Amniotic epithelial cell (primary cell): ENCODE measurements around the gene GRAMD4.
A peak's percentile ranks its signal among the peaks of the same experiment; 100 is the strongest.

Experiments used
- DNase-seq: peaks from one replicate; pipeline ENCODE4 v3.0.0-alpha.2; 2010; ENCODE audit warnings: low read depth

GRAMD4 gene

GRCh38 chr22:46596819-46597218 lies 23.4 kb upstream of the GRAMD4 start:
- no peak for DNase-seq

DNA sequence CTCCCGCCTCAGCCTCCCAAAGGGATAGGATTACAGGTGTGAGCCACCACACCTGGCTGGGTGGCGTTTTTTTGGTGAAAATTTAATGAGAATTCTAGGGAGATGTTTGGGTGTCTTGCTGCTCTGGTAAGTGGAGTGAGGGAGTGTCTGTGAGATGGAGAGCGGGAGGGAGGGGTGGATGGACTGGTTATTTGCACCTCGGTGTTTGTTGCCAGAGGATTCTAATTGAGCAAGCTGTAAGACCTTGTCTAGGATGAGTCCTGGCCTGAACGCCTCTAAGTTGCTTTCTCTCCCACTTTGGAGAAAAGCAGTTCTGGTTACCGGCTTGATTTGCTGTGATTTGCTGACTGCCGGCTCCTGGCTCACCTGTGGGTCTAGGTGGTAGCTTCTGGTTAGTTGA lies 22.0 kb upstream of the GRAMD4 start:
- no peak for DNase-seq

GRCh38 chr22:46598737-46599424 lies 21.3 kb upstream of the GRAMD4 start:
- DNase-seq, result peak; percentile 64

DNA sequence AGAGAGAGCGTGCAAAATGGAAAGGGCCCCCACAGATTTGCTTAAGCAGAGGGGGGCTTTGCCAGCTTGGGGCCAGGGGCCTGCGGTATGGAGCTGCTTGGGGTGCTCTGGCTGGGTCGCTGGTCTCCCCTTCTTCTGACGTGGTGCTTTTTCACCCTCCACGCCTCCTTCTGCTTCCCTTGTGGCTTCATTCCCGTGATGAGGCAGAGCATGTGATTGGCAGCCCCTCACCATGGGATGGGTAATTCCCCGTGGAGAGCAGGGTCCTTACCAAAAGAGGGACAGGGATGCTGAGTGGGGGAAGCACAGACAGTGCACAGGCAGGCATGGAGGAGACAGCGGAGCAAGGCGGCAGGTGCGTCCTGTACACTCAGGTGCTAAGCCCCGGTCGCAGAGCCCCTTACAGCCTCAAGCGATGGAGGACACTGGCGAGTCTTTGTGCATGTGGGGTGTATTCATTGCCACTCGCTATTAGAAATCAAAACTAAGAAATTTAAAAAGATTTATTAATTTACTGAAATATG lies 19.9 kb upstream of the GRAMD4 start:
- DNase-seq, result no peak

- no peak for DNase-seq
Measured at GRCh38 chr22:46602025-46602424, 18.2 kb upstream of the GRAMD4 start.

GRCh38 chr22:46604306-46604690 lies 15.9 kb upstream of the GRAMD4 start:
- no peak for DNase-seq

GRCh38 chr22:46605117-46605516 lies 15.1 kb upstream of the GRAMD4 start:
- DNase-seq, result no peak

DNA sequence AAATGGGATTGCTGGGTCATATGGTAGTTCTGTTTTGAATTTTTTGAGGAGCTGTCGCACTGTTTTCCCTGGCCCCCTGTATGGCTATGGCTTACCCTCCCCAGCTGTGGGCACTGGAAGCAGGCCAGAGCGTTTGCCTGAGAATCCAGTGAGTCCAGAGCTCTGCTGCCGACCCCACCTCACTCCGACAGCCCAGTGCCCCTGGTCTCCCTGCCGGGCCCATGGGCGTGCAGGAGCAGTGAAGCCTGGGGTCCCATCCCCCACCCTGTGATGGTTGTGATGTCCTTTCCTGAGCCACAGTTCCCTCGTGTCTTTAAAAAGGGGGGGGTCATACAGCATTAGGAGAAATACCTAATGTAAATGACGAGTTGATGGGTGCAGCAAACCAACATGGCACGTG lies 13.3 kb upstream of the GRAMD4 start:
- no peak for DNase-seq

DNA sequence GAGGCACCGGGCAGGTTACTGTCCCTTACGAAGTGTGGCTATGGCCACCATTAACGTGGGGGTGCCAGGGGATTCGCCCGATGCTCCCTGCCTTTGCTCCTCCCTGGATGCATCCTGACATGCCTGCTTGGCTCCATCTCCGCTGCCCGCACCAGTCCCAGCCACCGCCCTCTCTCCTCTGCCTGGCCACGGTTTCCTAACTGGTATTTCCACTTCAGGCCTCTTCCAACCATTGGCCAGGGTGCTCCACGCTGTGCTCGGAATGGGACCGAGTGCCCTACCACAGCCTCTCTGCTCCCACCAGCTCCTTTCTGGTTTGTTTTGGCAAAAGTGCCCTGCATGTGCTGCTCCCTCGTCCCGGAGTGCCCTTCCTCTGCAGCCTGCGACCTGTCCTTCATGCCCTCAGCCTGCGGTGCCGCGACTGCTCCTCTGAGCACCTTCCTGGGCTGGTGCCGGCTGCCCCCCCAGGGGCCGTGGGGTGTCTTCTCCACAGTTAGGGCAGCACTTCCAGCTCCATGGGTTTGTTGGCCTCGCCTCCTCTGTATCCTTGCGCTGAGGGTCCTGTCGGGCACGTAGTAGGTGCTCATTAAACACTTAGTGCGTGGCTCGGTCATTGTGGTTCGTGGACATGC lies 12.6 kb upstream of the GRAMD4 start:
- no peak for DNase-seq

DNA sequence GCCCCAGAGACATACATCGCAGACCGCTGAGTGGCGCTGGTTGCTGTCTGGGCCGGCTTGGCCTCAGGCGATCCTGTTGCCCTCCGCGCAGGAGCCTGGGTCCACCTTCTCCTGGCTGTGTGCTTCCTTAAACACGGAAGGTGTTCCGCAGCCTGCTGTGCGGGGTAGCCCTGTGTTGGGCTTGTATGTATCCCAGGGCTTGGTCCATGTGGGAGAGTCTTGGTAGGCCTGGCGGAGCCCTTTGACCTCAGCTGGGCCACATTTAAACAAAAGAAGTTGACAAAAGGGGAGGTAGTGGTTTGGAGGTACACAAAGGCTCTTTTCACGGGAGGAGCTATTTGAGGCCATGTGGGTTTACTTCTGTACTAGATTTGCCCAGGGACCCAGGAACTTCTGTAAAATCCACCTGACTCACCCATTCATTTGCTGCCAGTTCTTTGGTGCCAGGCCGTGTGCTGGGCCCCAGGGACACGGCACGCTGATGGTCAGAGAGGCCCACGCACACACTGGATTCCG lies 11.0 kb upstream of the GRAMD4 start:
- no peak for DNase-seq

DNA sequence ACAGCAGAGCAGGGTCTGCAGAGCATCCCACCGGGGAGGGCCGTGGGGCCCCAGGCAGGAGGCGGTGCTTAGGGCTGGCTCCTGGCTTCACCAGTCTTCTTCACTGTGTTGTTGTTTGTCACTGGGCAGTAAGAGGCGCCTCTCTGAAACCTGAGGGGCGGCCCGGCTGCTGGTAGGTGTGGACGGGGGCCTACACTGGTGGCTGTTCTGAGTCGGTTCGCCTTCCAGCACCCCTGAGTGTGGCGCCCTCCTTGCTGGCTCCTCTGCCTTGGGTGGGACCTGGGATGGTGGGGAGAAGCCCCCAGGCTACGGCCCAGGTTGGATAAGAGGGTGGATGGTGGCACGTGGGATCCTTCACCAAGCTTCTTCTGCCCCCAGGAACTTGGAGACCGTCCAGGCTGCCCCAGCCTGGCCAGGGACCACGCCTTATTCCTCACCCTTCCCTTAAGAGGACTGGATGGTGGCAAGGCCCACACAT lies 10.4 kb upstream of the GRAMD4 start:
- DNase-seq, result no peak

DNA sequence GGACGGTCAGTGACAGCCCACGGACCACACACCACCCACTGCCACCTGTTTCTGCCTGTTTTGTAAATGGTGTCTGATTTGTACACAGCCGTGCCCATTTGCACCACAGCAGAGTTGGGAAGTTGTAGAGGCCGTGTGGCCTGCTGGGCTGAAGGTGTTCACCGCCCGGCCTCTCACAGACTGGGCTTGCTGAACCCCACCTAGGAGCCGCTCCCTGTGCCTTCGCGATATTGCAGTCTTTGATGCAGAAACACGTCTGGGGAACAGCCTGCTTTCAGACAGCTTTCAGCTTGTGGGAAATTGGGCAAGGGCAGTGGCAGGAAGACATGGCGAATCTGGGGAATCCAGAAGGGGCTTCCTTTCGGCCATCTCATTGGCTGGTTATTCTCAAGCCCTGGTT lies 9.8 kb upstream of the GRAMD4 start:
- no peak for DNase-seq

GRCh38 chr22:46611189-46611588 lies 9.0 kb upstream of the GRAMD4 start:
- DNase-seq, result no peak

GRCh38 chr22:46612341-46612903 lies 7.8 kb upstream of the GRAMD4 start:
- no peak for DNase-seq

DNA sequence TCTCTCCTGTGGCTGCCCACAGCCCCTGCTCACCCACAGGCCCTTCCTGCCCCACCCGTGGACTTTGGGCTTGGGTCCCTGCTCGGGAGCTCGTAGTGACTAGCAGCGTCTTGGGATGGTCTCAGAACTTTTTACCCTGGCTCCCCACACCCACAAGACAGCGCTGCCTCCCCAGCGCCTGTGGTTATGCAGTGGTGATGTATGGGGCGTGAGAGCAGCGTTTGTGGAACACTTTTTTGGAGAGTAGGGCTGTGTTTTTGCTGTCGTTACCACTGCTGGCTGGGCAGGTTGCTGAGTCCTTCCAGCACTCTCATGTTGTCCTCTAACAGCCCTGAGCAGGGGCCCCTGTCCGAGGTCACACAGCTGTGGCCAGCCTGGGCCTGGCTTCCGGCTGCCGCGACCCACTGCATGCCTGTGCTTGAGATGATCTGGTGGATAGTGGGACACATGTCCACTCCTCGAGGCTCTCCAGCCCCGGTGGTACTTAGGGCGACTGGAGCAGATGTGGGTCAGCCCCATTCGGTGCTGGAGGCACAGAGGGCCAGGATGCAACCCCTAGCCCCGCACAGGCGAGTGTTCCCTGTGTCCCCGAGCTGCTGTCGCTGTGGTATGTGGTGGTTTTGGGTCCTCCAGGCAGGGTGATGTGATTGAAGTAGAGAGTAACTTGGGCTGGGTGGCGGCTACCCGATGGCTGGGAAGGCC lies 7.1 kb upstream of the GRAMD4 start:
- DNase-seq, result no peak

- peak; percentile 19 for DNase-seq
Measured at GRCh38 chr22:46613606-46614021, 6.6 kb upstream of the GRAMD4 start.

DNA sequence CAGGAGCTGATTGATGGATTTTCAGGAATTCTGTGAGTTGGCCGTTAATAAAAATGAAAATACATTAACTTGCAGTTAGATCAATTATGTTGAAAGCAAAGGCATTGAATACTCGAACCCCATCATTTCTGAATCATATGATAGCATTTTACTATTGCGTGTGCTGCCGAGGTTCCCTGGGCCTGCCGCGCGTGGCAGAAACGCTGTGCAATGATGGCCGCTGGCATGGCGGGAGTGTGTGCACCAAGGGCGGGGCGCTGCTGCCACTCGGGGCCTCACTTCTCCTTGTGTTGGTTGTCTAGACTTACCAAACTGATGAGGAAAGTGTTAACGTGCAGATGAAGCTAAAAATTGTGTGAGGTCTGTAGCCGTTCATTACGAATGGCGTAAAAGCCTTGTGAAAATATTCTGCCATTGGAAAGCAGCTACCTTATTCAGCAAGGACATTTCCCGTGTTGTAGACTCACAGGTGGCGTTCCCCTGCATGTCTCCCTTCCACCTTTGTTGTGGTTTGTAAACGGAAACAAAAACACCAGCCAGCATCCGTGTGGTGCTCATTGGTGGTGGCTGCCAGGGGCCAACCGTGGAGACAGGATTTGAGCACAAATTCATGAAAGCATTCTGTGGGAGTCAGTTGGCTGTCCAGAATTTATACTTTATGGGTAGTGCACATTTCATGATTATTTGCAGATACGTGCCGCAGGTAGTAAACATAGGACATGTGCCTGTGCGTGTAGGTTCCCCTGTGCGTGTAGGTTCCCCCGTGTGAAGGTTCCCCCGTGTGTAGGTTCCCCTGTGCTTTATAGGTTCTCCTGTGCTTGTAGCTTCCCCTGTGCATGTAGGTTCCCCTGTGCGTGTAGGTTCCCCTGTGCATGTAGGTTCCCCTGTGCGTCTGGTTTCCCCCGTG lies 5.9 kb upstream of the GRAMD4 start:
- no peak for DNase-seq

- no peak for DNase-seq
Measured at GRCh38 chr22:46617207-46617985, 2.8 kb upstream of the GRAMD4 start.

DNA sequence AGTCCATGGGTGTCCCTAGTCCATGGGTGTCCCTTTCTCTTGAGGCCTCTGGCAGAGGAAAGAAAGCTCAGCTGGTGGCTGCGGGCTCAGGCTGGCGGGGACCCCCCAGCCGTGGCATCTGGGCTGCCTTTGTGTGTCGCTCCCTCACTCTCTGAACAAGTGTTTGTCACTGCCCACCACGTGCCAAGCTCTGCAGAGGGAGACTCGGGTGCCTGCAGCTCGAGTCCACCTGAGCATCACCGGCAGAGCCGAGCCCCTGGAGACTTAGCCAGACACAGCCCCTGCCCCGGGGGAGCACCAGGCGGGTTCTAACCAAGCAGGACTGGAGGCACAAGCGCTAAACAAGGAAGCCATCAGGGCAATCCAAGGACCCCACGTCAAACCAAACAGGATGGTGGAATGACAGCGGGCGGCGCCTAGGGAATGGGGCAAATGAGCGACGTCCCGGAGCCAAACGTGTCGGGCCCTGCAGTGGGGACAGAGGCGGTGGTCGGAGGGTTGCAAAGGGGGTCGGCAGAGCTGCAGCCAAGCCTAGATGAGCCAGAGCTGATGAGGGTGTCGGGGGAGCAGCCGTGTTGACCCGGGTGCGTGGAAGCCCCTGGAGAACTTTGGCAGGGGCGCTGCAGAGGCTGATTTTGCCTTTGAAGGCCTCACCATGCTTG lies 2.1 kb upstream of the GRAMD4 start:
- no peak for DNase-seq

GRCh38 chr22:46618667-46619066 lies 1.5 kb upstream of the GRAMD4 start:
- no peak for DNase-seq
